ENCODE measurements around the gene CYP27B1. TPM values are rescaled to one million over a fixed set of nuclear protein-coding genes. Genes with fewer than 3 reads are reported as not detected.

The CYP27B1 gene
- total RNA-seq, 1 donor, result 1.3 TPM

DNA sequence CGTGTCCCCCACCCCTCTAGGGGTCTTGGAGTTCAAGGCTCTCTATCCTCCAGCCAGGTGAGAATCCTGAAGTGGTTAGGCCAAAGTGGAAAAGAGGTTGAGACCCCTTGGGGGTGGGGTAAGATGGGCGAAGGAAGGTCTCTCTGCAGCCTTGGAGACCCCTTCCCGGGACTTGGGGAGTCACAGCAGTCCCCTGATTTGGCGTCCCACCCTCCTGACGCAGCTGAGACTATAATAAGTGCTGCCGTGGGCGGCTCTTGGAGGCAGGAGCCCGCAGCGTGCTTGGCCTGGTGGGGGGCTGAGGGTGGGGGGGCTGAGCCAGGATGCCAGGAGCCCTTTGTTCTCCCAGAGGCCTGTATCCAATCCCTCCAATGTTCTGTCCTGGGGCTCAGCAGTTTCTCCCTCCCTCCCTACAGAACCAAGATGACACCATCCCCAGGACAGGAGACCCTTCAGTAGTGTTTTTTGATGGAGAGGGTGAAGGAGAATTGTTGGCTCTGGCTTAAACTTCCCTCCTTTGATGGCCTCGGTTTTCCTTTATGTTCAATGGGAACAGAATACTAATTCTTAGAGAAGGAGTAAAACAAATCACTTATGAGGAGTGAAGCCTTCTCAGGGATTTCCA, 26.9 kb downstream of the CYP27B1 start:
- no peak overlapping the region for H3K4me3 ChIP-seq (ENCODE audit: low read length)
- no peaks in the 10 kb centered on the region for H3K27me3 ChIP-seq (ENCODE audit: insufficient read depth, low read length)
- H3K9me3 ChIP-seq (ENCODE audit: low read depth, low read length), result no peaks in the 10 kb centered on the region
- H3K4me1 ChIP-seq (ENCODE audit: insufficient read depth, low read length), result peaks cover 45% of the 10 kb centered on the region

DNA sequence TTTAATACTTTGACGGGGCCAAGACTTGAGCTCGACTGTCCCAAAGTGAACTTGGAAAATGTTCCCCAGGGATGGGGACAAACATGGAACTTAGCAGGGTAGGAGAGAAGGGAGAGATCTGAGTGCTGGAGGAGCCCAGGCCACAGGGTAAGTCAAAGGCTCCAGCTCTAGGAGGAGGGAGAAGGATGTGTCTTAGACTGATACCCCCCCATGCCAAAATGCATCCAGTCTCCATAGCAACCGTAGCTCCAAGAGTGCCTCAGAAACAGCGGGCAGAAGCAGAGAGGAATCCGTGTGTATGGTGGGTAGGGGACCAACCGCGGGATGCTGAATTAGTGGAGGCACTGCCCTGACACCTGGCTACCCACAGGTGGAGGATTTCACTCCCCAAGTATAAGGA, 27.5 kb downstream of the CYP27B1 start:
- Histone ChIP-seq H3K4me3 (ENCODE audit: low read length) (no peak overlapping the region), H3K27me3 (ENCODE audit: insufficient read depth, low read length) (no peaks in the 10 kb centered on the region), H3K9me3 (ENCODE audit: low read depth, low read length) (no peaks in the 10 kb centered on the region), H3K4me1 (ENCODE audit: insufficient read depth, low read length) (peaks cover 44% of the 10 kb centered on the region)

DNA sequence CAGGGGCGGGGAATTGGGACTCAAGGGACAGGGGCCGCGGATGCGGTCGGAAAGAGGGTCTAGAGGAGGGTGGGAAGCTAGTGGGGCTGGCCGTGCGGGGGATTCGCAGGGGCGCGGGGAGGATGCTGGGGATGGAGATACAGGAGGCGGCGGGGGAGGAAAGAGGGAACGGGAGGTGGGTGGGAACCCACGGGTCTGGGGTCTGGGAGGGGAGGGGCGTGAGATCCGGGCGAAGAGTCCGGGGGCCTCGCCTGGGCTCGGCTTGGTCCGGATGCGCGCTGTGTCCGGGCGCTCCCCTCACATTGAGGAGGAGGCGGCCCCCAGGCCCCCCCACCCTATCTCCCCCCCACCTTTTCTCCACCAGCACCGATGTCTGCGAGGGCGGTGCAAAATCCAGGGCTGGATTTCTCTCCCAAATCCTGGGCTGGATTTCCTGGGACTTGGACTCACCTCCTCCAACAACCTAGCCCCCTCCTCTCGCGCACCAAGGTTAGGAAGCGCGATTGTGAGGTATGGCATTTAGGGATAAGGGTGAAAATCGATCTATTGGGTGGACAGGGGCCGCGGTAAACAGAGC, 28.1 kb downstream of the CYP27B1 start, which contains the start of gene AGAP2:
Gene AGAP2, minus strand, starts transcription at position 82 of the 577 bp plus-strand sequence. CDS start 496 bp downstream, outside the sequence.
- Histone ChIP-seq H3K9me3 (ENCODE audit: low read depth, low read length) (no peaks in the 10 kb centered on the region), H3K4me3 (ENCODE audit: low read length) (no peak within 1 kb of the TSS), H3K27me3 (ENCODE audit: insufficient read depth, low read length) (no peaks in the 10 kb centered on the region), H3K4me1 (ENCODE audit: insufficient read depth, low read length) (peaks cover 38% of the 10 kb centered on the region)

- no peaks in the 10 kb centered on the region for H3K27me3 ChIP-seq (ENCODE audit: insufficient read depth, low read length)
- H3K4me1 ChIP-seq (ENCODE audit: insufficient read depth, low read length), result peaks cover 38% of the 10 kb centered on the region
- H3K4me3 ChIP-seq (ENCODE audit: low read length), result no peak overlapping the region
- H3K9me3 ChIP-seq (ENCODE audit: low read depth, low read length), result no peaks in the 10 kb centered on the region
These were observed 29.1 kb downstream of the CYP27B1 start for GRCh38 chr12:57737467-57738460.

DNA sequence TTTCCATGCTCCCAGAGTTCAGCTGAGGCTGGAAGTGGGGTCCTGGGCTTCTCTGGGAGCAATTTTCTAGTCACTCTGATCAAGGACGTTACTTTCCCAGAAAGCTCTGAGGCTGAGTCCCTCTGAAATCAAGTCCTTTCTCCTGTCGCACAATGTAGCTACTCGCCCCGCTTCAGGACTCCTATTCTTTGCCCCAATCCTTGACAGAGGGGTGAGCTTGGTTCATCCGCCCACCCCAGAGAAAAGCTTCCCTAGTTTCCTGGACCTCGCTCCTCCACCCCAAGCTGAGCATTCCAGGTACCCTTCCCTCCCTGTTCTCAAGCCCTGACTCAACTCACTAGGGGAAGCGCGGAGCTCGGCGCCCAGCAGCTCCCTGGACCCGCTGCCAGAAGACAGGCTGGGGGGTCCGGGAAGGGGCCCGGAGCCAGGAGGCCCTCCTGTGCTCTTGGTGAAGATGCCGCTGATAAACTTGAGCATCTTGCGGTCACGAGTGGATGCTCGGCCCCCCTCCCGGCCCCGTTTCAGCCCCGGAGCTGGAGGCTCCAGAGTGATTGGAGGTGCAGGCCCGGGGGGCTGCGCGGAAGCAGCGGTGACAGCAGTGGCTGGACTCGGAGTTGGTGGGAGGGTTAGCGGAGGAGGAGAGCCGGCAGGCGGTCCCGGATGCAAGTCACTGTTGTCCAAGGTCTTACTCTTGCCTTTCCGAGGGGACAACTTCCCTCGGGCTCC, 30.0 kb downstream of the CYP27B1 start:
- Histone ChIP-seq H3K4me1 (ENCODE audit: insufficient read depth, low read length) (peaks cover 30% of the 10 kb centered on the region), H3K9me3 (ENCODE audit: low read depth, low read length) (no peaks in the 10 kb centered on the region), H3K4me3 (ENCODE audit: low read length) (no peak overlapping the region), H3K27me3 (ENCODE audit: insufficient read depth, low read length) (no peaks in the 10 kb centered on the region)

DNA sequence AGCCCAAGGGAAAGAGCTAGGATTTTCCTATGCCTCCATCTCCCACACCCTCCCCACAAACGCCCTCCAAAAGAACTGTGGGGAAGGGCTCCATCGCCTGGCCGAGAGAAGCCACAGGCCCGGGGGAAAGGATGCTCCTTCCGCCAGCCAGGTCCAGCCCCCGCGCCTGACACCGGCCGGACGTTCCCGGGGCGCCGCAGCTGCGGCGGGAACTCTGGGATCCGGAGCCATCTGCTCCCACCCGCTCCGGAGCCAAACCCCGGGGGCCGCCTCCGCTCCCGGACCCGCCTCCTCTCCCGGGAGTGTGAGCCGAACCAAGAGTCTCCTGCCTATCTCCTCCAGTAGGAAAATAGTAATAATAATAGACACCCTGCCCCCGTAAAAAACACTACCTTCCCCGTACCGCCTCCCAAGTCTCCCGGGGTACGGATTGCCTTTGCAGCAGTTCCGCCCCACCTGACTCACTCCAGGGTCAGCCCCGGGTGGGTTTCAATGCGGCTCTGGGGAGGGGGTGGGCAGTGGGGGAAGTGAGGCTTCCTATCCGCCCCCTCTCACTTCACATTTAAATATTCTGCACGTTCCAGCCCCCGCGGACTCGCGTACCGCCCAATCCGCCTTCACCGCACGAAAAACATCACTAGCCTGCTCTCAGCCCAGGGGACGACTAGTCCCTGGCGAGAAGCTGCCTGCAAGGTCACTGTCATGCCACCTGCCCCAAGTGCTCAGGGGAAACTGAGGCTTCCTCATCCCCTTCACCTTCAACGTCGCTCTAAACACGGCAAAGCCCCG, 30.7 kb downstream of the CYP27B1 start:
- Histone ChIP-seq H3K4me3 (ENCODE audit: low read length) (no peak overlapping the region), H3K9me3 (ENCODE audit: low read depth, low read length) (no peaks in the 10 kb centered on the region), H3K4me1 (ENCODE audit: insufficient read depth, low read length) (peaks cover 23% of the 10 kb centered on the region), H3K27me3 (ENCODE audit: insufficient read depth, low read length) (no peaks in the 10 kb centered on the region)

GRCh38 chr12:57735198-57735855, 31.6 kb downstream of the CYP27B1 start:
- H3K4me1 ChIP-seq (ENCODE audit: insufficient read depth, low read length), result peaks cover 15% of the 10 kb centered on the region
- H3K4me3 ChIP-seq (ENCODE audit: low read length), result no peak overlapping the region
- no peaks in the 10 kb centered on the region for H3K27me3 ChIP-seq (ENCODE audit: insufficient read depth, low read length)
- H3K9me3 ChIP-seq (ENCODE audit: low read depth, low read length), result no peaks in the 10 kb centered on the region

DNA sequence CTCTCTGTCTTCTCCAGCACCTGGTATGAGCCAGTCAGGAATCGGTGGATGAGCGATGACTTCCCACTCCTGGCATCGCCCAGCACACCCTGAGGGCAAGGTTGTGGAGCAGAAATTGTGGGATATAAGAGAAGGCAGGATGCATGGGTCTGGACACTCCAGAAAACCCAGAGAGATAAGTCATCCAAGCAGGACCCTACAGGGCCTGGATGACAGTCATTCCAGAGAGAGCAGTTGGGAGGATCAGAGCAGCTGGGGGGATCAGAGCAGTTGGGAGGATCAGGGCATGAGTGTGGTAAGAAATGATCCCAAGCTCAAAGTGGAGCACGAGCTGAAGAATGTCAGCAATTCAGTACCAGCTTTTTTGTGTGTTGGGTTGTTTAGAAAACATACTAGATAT, 32.3 kb downstream of the CYP27B1 start:
- H3K4me3 ChIP-seq (ENCODE audit: low read length), result no peak overlapping the region
- no peaks in the 10 kb centered on the region for H3K9me3 ChIP-seq (ENCODE audit: low read depth, low read length)
- H3K4me1 ChIP-seq (ENCODE audit: insufficient read depth, low read length), result peaks cover 7% of the 10 kb centered on the region
- H3K27me3 ChIP-seq (ENCODE audit: insufficient read depth, low read length), result no peaks in the 10 kb centered on the region

DNA sequence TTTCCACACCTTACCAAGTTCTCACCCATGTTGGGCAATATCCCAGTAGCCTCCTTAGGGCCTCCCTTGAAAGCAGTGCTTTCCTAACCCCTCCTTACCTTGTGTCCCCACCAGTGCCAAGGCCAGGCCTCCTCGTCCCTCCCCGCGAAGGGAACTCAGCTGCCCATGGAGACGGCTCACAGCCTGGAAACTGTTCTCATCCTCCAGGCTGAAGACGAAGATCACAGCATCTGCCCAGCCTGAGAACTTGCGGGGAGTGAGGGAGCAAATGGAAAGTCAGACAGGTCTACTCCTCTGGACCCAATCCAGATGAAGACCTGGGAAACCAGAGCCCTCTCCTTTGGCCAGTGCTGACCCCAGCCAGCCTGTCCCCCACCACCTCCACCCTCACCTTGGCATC, 33.0 kb downstream of the CYP27B1 start:
- H3K9me3 ChIP-seq (ENCODE audit: low read depth, low read length), result no peaks in the 10 kb centered on the region
- peaks cover under 1% of the 10 kb centered on the region for H3K4me1 ChIP-seq (ENCODE audit: insufficient read depth, low read length)
- no peak overlapping the region for H3K4me3 ChIP-seq (ENCODE audit: low read length)
- no peaks in the 10 kb centered on the region for H3K27me3 ChIP-seq (ENCODE audit: insufficient read depth, low read length)

- H3K4me1 ChIP-seq (ENCODE audit: insufficient read depth, low read length), result no peaks in the 10 kb centered on the region
- H3K27me3 ChIP-seq (ENCODE audit: insufficient read depth, low read length), result no peaks in the 10 kb centered on the region
- no peaks in the 10 kb centered on the region for H3K9me3 ChIP-seq (ENCODE audit: low read depth, low read length)
- H3K4me3 ChIP-seq (ENCODE audit: low read length), result no peak overlapping the region
These were observed 33.9 kb downstream of the CYP27B1 start for GRCh38 chr12:57732726-57733593.

DNA sequence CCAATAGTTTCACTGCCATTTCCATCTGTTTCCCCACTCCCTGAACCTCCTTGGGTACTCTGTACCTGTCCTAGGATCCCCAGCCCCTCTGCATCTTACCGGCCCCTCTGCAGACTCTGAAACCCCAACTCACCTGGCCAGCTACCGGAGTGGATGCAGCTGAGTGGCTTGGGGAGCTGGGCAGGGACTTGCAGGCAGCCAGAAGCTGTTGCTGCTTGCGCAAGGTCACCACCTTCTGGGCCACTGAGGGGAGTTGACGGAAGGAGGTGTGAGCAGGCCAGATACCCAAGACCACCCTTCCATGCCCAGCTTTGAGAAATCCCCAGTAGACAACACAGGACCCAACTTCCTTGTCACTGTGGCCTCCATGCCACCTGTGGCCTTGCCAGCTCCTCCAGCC, 34.6 kb downstream of the CYP27B1 start:
- Histone ChIP-seq H3K9me3 (ENCODE audit: low read depth, low read length) (no peaks in the 10 kb centered on the region), H3K27me3 (ENCODE audit: insufficient read depth, low read length) (no peaks in the 10 kb centered on the region), H3K4me1 (ENCODE audit: insufficient read depth, low read length) (no peaks in the 10 kb centered on the region), H3K4me3 (ENCODE audit: low read length) (no peak overlapping the region)

GRCh38 chr12:57731411-57732080, 35.3 kb downstream of the CYP27B1 start:
- Histone ChIP-seq H3K4me3 (ENCODE audit: low read length) (no peak overlapping the region), H3K27me3 (ENCODE audit: insufficient read depth, low read length) (no peaks in the 10 kb centered on the region), H3K9me3 (ENCODE audit: low read depth, low read length) (no peaks in the 10 kb centered on the region), H3K4me1 (ENCODE audit: insufficient read depth, low read length) (no peaks in the 10 kb centered on the region)

All from mononuclear cell (primary cell).